Measurements from ENCODE around the gene CBX1.
"Not testable (repeated sequence)": the region's sequence is repeated elsewhere in the genome, so short reads cannot be mapped to it uniquely, and the experiment has no call there.

Gene CBX1

GRCh38 chr17:48070195-48070594 lies 31.1 kb downstream of the CBX1 start:
- FAIRE-seq: no peak

GRCh38 chr17:48068491-48068961 lies 32.8 kb downstream of the CBX1 start:
- no peak for FAIRE-seq

GRCh38 chr17:48067808-48068207 lies 33.5 kb downstream of the CBX1 start:
- not testable (repeated sequence) for FAIRE-seq

- no peak for FAIRE-seq
Observed at GRCh38 chr17:48067245-48067644, 34.0 kb downstream of the CBX1 start.

GRCh38 chr17:48066656-48067055 lies 34.6 kb downstream of the CBX1 start:
- FAIRE-seq: no peak

- no peak for FAIRE-seq
Observed at GRCh38 chr17:48066192-48066591, 35.1 kb downstream of the CBX1 start.

- FAIRE-seq: no peak
Observed at GRCh38 chr17:48064638-48065037, 36.6 kb downstream of the CBX1 start.

GRCh38 chr17:48062273-48062672 lies 39.0 kb downstream of the CBX1 start:
- FAIRE-seq: no peak

- no peak for FAIRE-seq
Observed at GRCh38 chr17:48060249-48060648, 41.0 kb downstream of the CBX1 start.

- no peak for FAIRE-seq
Observed at GRCh38 chr17:48059125-48059668, 42.1 kb downstream of the CBX1 start.

- FAIRE-seq: no peak
Observed at GRCh38 chr17:48058393-48059124, 42.7 kb downstream of the CBX1 start.

GRCh38 chr17:48057626-48058025 lies 43.7 kb downstream of the CBX1 start:
- no peak for FAIRE-seq

- no peak for FAIRE-seq
Observed at GRCh38 chr17:48056879-48057278, 44.4 kb downstream of the CBX1 start.

- FAIRE-seq: no peak
Observed at GRCh38 chr17:48056246-48056745, 45.0 kb downstream of the CBX1 start.

- FAIRE-seq: no peak
Observed at GRCh38 chr17:48055531-48056245, 45.6 kb downstream of the CBX1 start.

GRCh38 chr17:48054238-48055185 lies 46.8 kb downstream of the CBX1 start:
- FAIRE-seq: no peak

- FAIRE-seq: no peak
Observed at GRCh38 chr17:48053758-48054237, 47.5 kb downstream of the CBX1 start.

- no peak for FAIRE-seq
Observed at GRCh38 chr17:48052956-48053757, 48.1 kb downstream of the CBX1 start.

GRCh38 chr17:48051706-48052486 lies 49.4 kb downstream of the CBX1 start:
- no peak for FAIRE-seq

- no peak for FAIRE-seq
Observed at GRCh38 chr17:48051283-48051682, 50.0 kb downstream of the CBX1 start.
